HG03354 (cell line): ENCODE results near the gene RBM33.

Experiments
- ATAC-seq: cut with Tn5 transposase; IDR thresholded peaks from one replicate; pipeline ENCODE4 v1.9.1; 2021; ENCODE audit warnings: mild to moderate bottlenecking; ENCODE audit not compliant: unreplicated experiment, poor library complexity, severe bottlenecking

RBM33 gene

GRCh38 chr7:155738652-155739537 lies 94.4 kb downstream of the RBM33 start:
- peak; percentile 45 for ATAC-seq

GRCh38 chr7:155739538-155740143 lies 95.2 kb downstream of the RBM33 start:
- no peak for ATAC-seq

- peak; percentile 47 for ATAC-seq
Observed at GRCh38 chr7:155741082-155741481, 96.6 kb downstream of the RBM33 start.

- no peak for ATAC-seq
Observed at GRCh38 chr7:155741805-155742204, 97.3 kb downstream of the RBM33 start.

- ATAC-seq: no peak
Observed at GRCh38 chr7:155743177-155743576, 98.7 kb downstream of the RBM33 start.

GRCh38 chr7:155744971-155745683 lies 100.7 kb downstream of the RBM33 start:
- no peak for ATAC-seq

GRCh38 chr7:155745737-155746136 lies 101.3 kb downstream of the RBM33 start:
- ATAC-seq: peak; percentile 34

GRCh38 chr7:155746188-155746587 lies 101.7 kb downstream of the RBM33 start:
- peak; percentile 57 for ATAC-seq

- ATAC-seq: no peak
Observed at GRCh38 chr7:155747209-155747608, 102.7 kb downstream of the RBM33 start.

GRCh38 chr7:155749578-155749977 lies 105.1 kb downstream of the RBM33 start:
- ATAC-seq: no peak

- no peak for ATAC-seq
Observed at GRCh38 chr7:155750255-155751125, 106.0 kb downstream of the RBM33 start.

GRCh38 chr7:155751409-155751808 lies 106.9 kb downstream of the RBM33 start:
- no peak for ATAC-seq

- ATAC-seq: peak; percentile 60
Observed at GRCh38 chr7:155752756-155753445, 108.4 kb downstream of the RBM33 start.

- peak; percentile 27 for ATAC-seq
Observed at GRCh38 chr7:155753446-155753965, 109.0 kb downstream of the RBM33 start.

- no peak for ATAC-seq
Observed at GRCh38 chr7:155754165-155754564, 109.7 kb downstream of the RBM33 start.

GRCh38 chr7:155755026-155755425 lies 110.6 kb downstream of the RBM33 start:
- no peak for ATAC-seq

GRCh38 chr7:155756322-155756721 lies 111.9 kb downstream of the RBM33 start:
- ATAC-seq: no peak

- no peak for ATAC-seq
Observed at GRCh38 chr7:155758348-155758747, 113.9 kb downstream of the RBM33 start.
